Embryonic facial prominence (tissue), 1 donor: ENCODE data around the gene PLAAT2.
"Not testable (repeated sequence)": the region's sequence is repeated elsewhere in the genome, so short reads cannot be mapped to it uniquely, and the experiment has no call there.

Experiments
- DNase-seq: peaks from one replicate; pipeline ENCODE4 v3.0.0-alpha.2; 2016; ENCODE audit errors: extremely low spot score

Gene PLAAT2

GRCh38 chr11:63563201-63564055, at the start of gene PLAAT2:
PLAAT2 (minus strand) TSS chr11:63563379; CDS start chr11:63563324, 55 bp downstream.
- DNase-seq, result no peak

DNA sequence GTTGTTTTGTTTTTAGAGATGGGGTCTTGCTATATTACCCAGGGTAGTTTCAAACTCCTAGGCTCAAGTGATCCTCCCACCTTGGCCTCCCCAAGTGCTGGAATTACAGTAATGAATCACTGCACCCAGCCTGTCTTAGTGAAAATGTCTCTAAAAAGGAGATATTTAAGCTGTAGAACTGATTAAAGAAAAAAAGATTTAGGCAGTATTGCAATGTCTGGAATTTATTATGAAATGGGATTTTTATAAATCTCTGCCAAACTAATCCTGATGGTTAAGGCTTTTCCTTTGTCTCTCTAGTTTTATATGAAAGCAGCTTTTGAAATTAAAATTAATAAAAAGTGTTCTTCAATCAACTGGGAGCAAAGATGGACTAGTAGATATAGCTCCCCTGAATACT, 49.0 kb upstream of the PLAAT2 start:
- DNase-seq, result no peak

- DNase-seq, result no peak
These were observed 48.2 kb upstream of the PLAAT2 start for GRCh38 chr11:63611395-63611747.

- no peak for DNase-seq
These were observed 47.6 kb upstream of the PLAAT2 start for GRCh38 chr11:63610604-63611394.

- no peak for DNase-seq
These were observed 46.9 kb upstream of the PLAAT2 start for GRCh38 chr11:63609971-63610580.

- DNase-seq, result no peak
These were observed 46.4 kb upstream of the PLAAT2 start for GRCh38 chr11:63609536-63609935.

DNA sequence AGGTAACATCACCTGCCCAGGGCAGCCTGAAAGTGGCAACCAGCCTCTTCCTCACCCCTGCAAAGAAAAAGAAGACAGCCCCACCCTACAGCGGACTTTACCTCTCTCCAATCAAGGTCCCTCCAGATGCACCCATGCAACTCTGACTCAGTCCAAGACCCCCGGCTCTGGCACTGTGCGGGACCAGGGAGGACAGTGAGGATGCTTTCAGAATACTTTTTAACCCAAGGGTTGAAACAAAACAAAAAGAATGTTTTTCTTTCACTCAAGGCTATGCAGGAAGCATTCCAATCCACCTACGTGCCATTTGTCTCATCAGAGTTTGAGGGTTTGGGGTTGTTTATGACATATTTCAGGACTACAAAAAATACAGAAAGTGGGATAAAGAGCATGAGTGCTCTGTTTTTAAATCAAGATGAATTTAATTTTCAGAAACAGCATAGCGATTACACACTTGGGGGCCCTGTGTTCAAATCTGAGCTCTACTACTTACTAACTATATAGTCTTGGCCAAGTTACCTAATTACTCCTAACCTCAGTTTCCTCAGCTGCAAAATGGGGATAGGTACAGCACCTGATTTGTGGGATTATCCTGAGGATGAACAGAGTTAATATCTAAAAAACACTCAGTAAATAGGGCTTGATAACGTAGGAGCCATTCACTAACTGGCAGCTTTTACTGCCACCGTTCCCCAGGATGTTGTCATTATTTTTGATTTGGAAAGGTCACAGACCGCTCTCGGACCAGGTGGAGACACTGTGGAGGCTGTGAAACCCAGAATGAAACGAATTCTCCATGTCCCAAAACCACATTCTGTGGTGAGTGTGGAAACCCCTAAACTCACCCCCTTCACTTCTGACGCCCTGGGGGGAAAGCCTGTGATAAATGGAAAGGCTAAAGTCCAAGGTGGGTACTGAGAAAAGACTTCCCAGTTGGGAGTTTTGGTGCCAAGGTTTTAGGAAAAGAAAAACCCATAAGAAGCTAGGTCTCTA, 45.5 kb upstream of the PLAAT2 start:
- no peak for DNase-seq

GRCh38 chr11:63603180-63603518, 40.0 kb upstream of the PLAAT2 start:
- no peak for DNase-seq

DNA sequence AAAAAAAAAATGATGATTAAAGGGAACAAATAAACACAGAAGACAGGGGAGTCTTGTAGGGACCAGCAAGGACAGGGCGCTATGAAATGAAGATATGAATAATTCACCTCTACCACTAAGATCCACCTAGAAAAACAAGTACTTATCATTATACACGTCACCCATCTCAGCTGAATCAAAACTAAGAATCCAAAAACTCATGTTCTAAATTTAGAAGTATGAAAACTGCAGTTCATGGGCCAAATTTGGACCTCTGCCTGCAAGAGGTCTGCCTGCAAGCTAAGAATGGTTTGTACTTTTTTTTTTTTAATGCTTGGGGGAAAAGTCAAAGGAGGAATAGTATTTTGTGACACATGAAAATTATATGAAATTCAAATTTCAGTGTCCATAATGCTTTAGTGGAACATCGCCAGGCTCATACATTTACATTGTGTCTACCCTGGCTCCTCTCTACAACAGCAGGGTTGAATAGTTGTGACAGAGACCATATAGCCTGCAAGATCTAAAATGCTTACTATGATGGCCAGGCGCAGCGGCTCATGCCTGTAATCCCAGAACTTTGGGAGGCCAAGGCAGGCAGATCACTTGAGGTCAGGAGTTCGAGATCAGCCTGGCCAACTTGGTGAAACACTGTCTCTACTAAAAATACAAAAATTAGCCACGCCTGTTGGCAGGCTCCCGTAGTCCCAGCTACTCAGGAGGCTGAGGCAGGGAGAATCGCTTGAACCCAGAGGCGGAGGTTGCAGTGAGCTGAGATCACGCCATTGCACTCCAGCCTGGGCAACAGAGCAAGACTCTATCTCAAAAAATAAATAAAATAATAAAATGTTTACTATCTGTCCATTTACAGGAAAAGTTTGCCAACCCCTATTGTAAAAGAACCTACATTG, 39.4 kb upstream of the PLAAT2 start:
- DNase-seq, result not testable (repeated sequence)

DNA sequence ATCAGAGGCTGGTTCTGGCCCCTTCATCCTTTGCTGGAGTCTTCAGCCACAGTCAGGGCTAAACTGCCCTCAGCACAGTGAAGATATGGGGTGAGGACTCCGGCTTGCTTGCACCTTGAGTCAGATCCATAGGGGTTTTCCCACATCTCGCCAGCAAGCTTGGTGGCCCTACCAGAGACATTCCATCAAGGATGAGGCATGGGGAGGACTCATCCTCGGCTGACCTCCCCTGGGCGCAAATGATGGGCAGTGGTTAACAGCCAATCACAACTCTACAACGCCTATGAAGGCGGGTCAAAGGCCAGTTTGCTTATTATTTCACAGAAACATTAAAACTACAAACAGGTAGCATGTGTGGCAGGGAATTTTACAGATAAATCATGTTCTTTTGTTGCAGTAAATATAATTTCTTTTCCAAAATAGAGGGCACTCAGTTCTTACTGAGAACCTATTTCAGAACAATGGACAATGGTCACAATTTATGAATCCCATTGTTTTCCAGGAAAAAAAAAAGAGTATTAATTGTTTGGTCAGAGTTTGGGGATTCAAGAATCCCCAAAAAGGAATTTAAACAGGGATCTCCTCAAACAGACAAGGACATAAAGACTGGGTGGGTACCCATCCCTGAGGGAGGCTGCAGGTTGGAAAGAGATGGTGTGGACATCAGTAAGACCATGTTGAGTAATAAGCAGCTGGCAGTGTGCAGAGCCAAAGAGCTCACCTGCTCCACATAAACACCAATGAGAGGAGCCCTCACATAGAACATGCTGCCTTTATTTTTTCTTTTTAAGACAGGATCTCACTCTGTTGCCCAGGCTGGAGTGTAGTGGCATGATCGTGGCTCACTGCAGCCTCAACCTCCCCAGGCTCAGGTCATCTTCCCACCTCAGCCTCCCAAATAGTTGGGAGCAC, 36.3 kb upstream of the PLAAT2 start:
- no peak for DNase-seq

GRCh38 chr11:63598556-63598955, 35.4 kb upstream of the PLAAT2 start:
- DNase-seq, result no peak

- no peak for DNase-seq
These were observed 32.1 kb upstream of the PLAAT2 start for GRCh38 chr11:63595296-63595695.

DNA sequence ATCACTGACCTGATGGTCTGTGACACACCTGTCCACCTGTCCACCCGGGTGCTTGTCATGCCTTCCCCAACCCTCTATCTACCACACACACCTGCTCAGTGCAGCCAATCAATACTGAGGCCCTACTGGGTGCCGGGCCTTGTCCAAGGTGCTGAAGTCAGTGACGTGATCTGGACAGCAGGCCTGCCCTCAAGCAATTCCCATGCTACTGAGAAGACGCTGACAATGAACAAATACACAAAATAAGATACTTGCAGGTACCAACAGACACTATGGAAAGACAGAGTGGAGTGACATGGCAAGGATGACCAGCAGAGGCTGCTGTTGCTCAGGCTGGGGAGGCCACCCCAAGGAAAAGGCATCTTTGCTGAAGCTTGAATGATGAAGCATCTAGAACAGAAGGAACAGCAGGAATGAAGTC, 29.8 kb upstream of the PLAAT2 start:
- no peak for DNase-seq

DNA sequence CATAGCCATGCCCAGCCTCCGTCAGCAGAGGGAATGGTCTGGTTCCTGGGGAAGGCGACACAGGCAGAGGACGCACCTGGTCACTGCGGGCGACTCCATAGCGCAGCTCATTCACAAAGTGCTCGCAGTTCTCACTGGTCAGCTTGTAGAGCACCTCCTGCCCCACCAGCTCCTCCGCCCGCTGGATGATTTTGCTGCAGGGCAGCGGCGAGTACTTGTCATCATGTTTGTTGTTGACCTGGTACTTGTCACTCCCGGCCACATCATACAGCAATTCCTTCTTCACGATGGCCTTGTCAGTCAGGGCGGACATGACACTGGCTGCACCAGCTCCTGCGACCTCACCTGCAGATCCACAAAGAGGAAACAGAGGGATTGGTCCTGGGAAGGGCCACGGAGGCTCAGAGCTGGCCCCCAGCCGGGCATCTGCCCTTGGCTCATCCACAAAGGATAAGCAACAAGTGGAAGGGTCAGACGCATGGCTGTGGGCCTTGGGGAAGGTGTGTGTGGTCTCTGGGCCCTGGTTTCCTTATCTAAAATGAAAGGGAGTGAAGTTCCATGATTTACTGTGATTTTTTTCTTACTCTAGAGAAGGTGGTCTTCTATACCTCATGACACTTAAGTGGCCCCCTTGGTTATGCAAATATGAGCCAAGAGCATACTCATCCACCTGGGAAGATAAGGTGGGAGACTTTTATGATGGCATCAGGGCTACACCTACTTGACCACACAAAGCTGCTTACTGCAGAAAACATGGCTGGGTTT, 27.0 kb upstream of the PLAAT2 start:
- no peak for DNase-seq

GRCh38 chr11:63589000-63589399, 25.8 kb upstream of the PLAAT2 start:
- DNase-seq, result no peak

GRCh38 chr11:63586451-63587166, 23.4 kb upstream of the PLAAT2 start:
- no peak for DNase-seq

DNA sequence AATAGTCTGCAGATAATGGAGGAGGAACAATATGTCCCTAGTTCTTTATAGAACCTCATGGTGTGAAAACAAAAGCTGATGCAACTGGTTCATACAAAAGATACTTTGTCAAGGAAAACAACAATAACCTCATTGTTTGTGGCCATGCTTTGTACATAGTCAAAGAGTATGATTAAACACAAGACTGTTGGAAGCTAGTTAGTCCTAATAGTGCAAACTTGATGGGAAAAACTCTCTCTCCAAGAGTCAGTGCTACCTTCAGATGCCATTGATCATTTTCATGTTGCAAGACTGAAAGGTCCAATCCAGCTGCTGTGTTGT, 20.1 kb upstream of the PLAAT2 start:
- DNase-seq, result no peak

- DNase-seq, result not testable (repeated sequence)
These were observed 18.0 kb upstream of the PLAAT2 start for GRCh38 chr11:63581224-63581623.
